GM19240 (cell line): Measurements from ENCODE around the gene BAIAP2.

Source experiments
- DNase-seq: peaks from one replicate; pipeline ENCODE4 v3.0.0; 2011; ENCODE audit warnings: low spot score; ENCODE audit not compliant: insufficient read length

The BAIAP2 gene

DNA sequence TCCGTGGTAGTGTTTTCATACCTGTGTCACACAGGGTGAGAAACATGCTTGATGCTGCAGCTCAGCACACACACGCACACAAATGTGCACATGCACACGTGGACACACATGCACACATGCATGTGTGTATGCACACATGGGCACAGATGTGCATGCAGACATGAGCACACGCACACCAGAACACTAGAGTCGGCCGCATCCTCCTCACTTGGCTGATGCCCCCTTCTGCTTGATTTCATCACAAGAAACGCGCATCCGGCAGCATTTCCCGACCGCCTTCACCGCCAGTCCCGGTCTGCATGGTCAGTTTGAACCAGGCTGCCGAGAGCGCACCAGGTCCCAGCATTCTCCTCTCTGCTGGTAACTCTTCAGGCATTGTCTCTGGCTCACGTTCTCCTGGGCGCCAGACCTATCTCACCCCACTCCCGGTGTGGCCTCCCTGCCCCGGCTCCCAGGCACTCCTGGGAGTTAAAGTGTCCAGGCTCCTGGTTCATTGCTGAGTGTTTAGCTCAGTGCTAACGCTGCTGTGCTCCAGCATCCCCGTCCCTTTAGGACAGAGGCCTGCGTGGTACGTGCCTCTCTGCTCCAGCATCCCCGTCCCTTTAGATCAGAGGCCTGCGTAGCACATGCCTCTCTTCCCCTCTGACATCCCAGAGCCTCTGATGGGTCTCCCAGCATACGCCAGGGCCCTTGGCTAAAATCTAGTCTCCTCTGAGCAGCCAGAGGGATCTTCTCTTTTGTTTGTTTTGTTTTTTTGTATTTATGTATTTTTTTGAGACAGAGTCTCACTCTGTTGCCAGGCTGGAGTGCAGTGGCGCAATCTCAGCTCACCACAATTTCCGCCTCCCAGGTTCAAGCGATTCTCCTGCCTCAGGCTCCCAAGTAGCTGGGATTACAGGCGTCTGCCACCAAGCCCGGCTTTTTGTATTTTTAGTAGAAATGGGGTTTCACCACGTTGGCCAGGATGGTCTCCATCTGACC, 16.0 kb downstream of the BAIAP2 start:
- DNase-seq, result no peak

DNA sequence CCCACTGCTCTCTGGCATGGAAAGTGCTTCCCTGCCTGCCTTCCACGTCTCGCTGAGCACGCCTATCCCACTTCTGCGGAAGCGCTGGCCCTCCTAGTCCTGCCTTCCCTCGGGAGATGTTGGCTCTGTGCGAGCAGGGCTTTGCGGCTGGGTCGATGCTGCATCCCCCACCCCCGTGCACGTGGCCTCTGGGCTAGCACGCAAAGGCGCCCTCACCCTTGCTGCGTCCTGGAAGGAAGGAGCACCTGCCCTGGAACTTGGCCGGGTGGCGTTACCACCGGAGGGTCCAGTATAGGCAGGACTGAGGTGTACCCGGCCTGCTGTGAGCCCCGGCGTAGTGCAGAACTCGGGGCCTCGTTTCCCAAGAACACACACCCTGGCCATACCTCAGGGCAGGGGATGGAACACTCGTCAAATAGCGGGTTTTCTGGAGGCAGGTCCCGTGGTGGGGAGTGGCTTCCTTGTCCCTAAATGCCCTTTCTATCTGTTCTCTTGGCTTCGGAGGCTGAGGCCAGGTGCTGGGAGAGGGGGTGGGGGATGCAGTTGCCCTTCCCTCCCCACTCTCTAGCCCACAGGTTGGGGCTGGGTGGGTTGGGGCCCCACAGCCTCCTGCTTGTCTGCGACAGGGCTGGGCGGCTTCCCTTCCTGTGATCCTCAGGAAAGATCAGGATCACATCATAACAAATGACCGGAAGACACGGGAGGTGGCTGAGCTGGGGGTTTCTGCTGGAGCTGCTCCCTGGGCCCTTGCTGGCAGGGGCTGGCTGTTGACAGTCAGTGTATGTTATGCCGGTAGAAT, 17.4 kb downstream of the BAIAP2 start:
- DNase-seq, result no peak

DNA sequence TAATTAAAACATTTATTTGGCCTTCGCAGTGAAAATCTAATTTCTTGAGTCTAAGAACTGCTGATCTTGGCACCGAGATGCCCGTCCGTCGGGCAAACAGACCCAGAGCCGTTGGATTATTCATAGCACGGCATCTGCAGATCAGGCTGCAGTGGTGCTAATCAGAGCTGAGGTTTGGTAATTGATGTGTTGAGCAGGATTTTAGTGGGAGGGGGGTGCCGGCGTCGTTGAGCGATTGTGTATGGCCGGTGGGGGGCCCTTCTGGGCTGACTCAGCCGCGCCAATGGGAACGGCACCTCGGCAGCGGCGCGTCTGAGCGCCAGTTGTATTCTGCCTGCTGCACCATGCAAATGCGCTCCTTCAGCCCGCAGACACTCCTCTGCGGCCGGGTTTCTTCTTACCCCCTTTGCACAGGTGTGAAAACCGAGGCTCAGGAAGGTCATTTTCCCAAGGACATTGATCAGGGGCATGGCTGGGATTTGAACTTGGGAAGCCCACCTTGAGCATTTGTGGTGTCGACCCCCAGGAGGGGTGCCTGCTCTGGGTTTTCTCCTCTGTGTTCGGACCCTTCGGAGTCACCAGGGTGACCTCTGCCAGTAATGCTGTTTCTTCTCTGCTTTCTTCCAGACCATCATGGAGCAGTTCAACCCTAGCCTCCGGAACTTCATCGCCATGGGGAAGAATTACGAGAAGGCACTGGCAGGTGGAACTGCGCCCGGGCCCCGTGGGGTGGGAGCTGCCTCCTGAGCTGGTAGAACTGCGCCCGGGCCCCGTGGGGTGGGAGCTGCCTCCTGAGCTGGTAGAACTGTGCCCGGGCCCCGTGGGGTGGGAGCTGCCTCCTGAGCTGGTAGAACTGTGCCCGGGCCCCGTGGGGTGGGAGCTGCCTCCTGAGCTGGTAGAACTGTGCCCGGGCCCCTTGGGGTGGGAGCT, 18.4 kb downstream of the BAIAP2 start:
- DNase-seq, result no peak

DNA sequence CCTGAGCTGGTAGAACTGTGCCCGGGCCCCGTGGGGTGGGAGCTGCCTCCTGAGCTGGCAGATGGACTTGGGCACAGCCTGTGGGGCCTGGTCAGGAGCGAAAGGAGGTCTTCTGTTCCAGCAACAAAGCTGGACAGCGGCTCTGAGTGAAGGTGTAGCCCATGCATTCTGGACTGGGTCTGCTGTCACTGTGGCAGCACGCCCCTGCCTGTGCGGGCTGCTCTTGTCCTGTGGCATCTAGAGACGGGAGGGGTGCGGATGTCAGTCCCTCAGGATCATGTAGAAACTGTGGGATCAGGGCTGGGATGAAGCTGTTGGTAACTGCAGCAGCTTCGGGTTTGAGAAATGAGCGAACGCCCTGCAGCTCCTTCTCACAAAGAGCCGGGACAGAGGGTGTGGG, 19.4 kb downstream of the BAIAP2 start:
- DNase-seq, result no peak

DNA sequence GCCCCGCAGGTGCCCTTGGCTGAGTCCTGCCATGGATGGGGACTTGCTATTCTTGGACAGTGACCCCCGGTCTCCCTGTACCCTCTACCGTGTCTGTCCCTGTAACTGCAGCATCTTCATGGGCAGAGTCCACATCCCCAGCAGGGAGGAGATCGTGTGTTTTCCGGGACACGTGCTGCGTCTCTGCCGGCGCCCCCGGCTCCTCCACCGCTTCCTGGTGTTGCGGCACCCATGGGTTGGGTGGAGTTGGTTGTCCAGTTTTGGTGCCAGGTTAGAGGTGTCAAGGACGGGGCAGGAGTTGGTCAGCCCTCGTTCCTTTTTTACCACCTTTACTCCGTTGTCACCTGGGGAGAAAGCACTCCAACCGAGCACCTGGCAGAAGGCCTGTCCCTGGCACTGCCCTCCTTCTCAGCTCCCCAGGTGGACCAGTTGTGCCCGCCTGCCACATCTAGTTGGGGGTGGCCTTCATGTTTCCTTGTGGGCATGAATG, 20.0 kb downstream of the BAIAP2 start:
- no peak for DNase-seq

DNA sequence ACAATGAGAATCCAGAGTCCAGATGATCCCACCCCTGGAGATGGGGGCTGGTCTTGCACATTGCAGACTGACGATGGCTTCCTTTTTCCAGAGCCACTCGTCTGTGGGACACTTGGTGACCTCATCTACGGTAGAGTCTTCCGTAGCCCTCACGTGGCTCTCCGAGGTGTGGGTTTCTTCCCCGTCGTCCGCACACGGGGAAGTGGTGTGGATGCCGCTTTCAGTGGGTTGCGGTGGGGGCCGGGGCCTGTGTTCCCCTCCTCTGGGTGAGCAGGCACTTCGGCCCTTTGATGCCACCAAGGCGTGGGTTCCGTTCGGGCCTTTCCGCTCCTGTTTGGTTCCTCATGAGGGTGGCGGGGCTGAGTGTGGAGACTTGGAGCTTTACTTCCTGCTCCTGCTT, 21.4 kb downstream of the BAIAP2 start:
- no peak for DNase-seq

DNA sequence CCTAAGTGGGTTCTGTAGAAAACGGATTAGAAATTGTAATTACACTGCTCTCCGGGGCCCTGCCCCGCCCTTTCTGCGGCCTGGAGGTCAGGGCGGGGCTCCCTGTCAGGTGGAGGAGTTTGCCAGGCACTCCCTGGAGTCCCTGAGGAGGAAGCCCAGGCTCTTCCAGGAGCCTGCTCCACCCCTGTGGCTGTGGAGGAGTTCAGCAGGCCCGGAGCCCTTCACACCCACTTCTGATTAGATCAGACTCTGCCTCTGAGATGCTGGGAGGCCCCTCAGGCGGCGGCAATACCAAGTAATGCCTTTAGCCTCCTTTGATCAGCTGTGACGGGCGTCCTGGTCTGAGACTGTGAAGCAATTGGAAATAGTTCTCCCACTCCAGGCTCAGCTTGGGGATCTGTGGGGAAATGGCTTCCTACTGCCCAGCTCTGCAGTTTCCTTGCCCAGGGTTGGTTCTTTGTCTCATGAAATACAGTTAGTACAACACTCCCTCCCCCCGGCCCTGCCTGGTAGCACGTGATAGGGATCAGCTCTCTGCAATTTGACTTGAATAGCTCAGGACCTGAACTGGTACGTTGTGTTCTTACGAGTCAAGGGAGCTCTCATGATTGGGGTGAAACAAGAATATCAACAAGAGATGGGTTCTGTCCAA, 22.3 kb downstream of the BAIAP2 start:
- no peak for DNase-seq

DNA sequence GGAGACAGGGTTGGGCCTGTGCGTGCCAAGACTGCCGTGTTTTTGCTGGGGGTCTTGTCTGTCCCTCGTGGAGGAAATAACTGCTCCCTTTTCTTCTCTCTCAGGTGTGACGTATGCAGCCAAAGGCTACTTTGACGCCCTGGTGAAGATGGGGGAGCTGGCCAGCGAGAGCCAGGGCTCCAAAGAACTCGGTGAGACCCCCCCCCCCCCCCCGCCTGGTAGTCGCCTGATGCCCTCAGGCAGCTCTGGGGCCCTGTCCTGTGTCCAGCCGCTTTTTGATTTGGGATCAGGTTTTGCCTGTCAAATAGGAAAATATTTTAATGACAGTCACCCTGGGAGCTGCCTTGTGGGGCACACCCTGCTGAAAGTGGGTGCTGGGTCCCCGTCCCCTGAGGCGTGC, 22.8 kb downstream of the BAIAP2 start:
- DNase-seq, result no peak

DNA sequence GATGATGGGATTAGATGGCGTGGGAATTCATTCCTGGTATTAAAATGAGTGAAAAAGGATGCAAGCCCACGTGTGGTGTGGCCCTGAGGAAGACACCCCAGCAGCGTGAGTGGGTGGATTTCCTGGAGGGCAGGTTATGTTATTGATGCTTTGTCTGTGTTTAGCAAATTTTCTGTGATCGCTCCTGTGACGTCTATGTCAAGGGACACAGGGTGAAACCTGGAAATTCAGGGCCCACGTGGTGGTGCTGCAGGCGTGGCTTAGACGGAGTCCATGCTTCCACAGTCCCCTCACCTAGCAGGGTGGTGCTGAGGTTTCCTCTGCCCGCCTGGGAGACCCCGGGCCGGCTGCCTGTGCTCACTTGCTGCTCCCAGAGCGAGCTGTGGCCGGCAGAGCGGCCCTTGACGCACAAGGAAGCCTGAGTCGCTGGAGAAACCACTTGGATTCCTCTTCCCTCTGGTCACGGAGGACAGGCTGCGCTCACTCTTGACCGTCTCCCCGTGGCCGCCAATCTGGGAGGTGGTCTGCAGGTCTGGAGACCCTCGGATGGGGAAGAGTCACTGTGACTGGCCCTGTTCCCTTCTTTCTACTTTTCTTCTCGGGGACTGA, 23.4 kb downstream of the BAIAP2 start:
- no peak for DNase-seq

DNA sequence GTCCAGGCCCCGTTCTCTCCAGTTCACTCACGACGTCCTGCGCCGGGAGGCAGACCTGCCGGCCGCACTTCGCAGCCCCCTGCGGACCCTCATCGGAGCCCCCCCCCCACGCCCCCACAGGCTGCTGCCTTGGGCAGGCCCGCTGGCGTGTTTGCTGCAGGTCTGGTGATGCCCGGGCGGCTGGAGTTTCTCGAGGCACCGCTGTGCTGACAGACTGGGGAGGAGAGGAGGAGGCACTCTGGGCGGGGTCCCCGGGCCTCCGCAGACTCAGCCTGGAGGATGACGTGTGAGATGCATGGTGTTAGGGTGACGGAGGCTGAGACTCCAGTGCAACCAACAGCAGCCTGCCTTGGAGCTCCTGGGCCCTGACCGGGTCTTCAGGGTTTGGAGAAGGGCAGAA, 24.1 kb downstream of the BAIAP2 start:
- DNase-seq, result no peak

DNA sequence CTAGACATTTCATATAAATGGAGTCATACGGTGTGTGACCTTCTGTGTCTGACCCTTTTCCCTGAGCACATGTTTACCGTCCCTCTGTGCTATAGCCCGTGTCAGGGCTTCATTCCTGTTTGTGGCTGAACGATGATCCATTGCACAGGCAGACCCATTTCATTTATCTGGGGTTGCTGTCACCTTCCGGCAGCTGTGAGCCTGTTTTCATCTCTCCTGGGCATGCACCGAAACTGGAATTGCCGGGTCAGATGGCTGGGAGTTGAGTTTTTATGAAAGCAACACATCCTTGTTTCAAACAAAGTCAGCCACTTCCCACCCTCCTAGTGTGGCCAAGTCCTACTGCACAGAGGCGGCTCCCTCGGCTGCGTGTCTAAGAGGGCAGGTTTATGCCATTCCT, 25.5 kb downstream of the BAIAP2 start:
- no peak for DNase-seq

DNA sequence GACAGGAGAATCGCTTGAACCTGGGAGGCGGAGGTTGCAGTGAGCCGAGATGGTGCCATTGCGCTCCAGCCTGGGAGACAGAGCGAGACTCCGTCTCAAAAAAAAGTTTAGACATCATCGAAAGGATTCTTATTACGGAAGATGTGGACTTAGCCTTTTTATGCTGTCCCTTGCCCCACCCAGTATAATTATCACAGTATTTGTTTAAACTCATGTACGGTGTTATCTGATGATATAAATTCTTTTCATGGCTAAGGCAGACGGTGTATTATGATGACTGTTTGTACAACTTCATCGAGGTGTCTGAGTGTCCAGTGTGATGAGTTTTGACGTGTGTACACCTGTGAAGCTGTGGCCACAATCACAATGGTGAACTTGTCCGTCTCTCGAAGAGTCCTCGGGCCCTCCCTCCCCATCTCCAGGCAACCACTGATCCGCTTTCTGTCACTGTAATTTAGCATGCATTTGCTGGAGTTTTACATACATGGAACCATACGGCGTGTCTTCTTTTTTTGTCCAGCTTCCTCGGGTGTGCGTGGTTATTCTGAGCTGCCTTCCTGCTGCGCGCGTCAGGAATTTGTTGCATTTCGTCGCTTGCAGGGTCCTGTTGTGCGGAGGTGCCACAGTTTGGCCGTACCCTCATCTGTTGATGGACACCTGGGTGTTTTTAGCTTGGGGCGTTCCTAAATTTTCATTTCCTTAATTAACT, 26.2 kb downstream of the BAIAP2 start:
- no peak for DNase-seq

DNA sequence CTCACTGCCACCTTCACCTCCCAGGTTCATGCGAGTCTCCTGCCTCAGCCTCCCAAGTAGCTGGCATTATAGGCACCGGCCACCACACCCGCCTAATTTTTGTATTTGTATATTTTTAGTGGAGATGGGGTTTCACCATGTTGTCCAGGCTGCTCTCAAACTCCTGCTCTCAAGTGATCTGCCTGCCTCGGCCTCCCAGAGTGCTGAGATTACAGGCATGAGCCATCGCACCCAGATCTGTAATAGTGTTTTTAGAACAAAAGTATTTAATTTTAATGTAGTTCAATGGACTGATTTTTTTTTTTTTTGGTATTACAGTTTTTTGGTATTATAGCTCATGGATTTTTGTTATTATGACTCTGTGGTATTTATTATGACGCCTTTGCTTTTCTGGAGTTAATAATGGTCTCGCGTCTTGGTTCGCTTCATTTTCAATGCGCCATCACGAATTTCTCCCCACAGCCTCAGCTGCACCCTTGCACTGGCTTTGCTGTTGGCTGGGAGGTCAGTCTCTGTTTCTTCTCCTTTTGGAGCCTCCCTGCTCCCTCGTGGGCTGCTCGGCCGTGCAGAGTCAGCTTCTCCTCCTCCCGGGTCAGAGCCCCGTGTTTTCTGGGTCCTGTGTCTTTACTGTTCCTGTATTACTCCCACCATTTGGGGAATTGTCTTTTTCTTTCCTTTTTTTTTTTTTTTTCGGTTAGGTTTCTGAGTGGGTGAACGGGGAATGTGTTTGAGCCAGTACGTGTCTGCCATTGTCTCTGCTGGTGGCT, 27.2 kb downstream of the BAIAP2 start:
- no peak for DNase-seq

DNA sequence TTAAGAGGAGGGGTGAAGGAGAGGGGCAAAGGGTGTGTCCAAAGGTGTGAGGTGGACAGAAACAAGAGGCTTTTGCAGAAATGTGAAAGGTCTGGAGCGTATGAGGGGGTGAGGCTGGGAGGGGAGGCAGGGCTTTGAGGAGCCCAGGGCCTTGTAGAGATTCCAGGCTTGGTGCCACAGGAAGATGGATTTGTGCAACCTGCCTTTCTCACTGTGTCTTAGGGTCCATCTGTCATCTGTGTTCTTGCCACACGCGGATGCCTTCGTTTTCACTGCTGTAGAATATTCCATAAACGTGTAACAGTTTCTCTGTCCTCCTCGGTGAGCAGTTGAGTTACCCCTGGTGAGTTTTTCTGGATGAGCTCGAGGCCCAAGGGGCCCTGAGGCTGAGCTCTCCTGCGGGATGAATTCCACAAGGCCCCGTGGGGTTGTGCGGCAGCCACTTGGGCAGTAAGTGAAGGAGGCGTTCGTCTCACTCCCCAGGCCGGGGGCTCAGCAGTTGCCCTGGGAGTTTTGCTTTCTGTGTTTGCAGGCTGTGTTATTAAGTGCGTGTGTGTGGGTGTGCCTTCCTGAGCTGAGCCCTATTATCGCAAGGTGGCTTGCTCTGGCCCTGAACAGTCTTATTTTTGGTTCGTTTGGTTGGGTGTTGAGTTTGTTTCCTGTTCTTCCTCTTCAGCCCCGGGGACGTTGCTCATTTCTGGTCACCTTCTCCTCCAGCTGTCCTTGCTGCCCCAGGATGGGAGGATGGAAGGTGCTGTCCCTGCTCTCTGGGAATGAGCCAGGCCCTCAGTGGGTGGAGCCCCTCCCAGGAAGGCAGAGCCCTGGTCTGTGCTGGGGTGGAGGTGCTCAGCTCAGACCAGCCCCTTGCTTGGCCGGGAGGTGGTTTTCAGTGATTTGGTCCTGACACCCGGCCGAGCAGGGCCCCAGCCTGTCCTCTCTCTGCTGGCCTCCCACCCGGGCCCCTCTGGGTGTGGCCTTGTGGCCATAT, 28.4 kb downstream of the BAIAP2 start:
- no peak for DNase-seq

DNA sequence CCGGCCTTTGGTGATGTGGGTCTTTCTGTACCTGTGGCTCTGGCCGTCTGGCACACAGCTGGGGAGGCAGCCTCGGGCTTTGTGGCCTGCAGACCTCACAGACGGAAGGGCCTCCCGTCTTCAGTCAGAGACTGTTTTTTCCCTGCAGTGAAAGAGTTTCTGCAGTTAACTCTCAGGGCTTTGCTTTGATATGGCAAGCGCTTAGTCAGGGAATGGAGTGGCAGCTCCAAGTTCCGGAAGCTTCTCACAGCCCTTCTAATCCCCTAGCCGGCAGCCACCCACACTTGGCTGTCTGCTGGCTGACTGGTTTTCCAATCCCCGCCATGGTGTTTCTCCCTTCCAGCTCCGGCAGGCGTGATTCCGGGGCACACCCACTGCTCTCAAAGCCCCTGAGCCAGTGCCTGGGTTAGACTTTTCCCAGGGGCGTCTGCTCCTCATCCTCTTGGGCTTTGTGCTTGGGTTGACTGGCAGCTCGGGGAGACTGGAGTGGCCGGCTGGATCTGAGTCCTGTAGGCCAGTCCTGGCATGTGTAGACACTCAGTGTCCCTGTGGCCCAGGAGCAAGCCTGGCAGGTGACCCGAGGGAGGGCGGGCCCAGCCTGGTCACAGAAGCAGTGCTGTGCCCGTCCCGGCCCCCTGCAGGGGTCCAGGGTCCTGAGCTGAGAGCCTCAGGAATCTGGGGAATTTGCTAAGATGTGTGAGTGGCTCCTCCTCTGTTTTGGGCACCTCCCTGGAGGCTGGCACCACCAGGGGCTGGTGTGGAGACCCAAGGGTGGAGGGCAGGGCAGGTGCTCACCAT, 29.9 kb downstream of the BAIAP2 start:
- DNase-seq, result no peak

DNA sequence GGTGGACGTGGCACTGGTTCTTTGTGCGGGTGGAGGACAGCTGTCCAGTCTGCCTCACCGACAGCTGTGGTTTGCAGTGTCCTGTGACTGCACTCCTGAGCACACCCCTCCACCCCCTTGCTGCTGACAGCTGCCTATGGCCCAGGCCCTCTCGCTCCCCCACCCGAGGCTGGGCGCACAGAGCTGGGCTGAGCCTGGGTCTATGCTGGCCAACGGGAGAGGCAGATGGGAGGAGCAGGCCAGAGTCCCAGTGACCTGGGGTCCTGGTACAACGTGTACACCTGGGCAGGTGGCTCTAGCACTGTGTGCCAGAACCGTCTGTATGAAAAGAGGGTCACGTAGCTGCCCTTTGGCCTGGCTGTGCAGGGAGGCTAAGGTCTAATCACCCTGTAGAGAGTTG, 30.5 kb downstream of the BAIAP2 start:
- DNase-seq, result no peak

DNA sequence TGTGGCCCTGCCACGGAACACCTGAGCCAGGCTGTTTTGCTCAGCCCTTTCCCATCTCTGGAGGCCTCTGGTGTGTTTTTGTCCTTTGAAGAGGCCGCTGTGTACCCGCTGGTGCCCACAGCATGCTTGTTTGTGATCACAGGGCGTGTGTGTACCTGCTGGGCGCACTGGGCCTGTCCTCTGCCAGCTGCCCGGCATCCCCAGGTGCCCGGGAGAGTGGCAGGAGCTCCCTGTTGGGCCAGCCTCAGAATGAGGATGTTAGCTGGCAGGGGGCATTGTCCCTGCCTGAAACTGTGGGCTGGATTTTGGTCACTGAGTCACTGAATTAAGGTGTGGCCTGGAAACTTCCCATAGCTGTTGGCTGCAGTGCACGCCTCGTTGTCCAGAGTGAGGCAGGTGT, 31.1 kb downstream of the BAIAP2 start:
- DNase-seq, result no peak
